Fibroblast of lung (primary cell): ENCODE data around the gene CRACDL. TPM values are rescaled to one million over a fixed set of nuclear protein-coding genes. Genes with fewer than 3 reads are reported as not detected.

Experiments used
- DNase-seq, 2 donors: peaks; one replicate each; pipeline versions ENCODE4 v3.0.0 to v3.0.0-alpha.2; 2010; ENCODE audit warnings: low read depth in 2 of 2
- H2AFZ ChIP-seq: 2 replicates; pipeline ENCODE4 v1.5.1; 2012; ENCODE audit warnings: low read length, control low read depth, inconsistent platforms
- H3K27ac ChIP-seq: 2 replicates; pipeline ENCODE4 v1.5.1; 2011; ENCODE audit warnings: low read length, control low read depth; ENCODE audit not compliant: insufficient read depth
- H3K27me3 ChIP-seq: 2 replicates; pipeline ENCODE4 v1.5.1; 2011; ENCODE audit warnings: mild to moderate bottlenecking, low read length; ENCODE audit not compliant: control insufficient read depth, insufficient read depth
- H3K36me3 ChIP-seq: 2 replicates; pipeline ENCODE4 v1.5.1; 2011; ENCODE audit warnings: low read length; ENCODE audit not compliant: control insufficient read depth, insufficient read depth
- H3K4me1 ChIP-seq: 2 replicates; pipeline ENCODE4 v1.5.1; 2011; ENCODE audit warnings: low read length; ENCODE audit not compliant: control insufficient read depth, insufficient read depth; ENCODE audit errors: extremely low read depth
- H3K4me2 ChIP-seq: 2 replicates; pipeline ENCODE4 v1.5.1; 2011; ENCODE audit warnings: low read length, control low read depth; ENCODE audit not compliant: insufficient read depth; ENCODE audit errors: extremely low read depth
- H3K4me3 ChIP-seq, 4 experiments: fragments of 200-600 bp in 1 of 4; sonication (generic) in 1 of 4; replicated peaks in 1 of 4; 2 replicates each; pipeline ENCODE4 v1.5.1; 2011 to 2016; ENCODE audit warnings: low read length in 4 of 4, low read depth in 3 of 4, mild to moderate bottlenecking in 3 of 4, control low read depth in 2 of 4, inconsistent platforms in 1 of 4, mixed read lengths in 1 of 4; ENCODE audit not compliant: insufficient read depth in 1 of 4; ENCODE audit errors: control extremely low read depth in 1 of 4
- H3K79me2 ChIP-seq: 2 replicates; pipeline ENCODE4 v1.5.1; 2012; ENCODE audit warnings: mild to moderate bottlenecking, low read length, inconsistent platforms; ENCODE audit not compliant: control insufficient read depth, insufficient read depth
- H3K9ac ChIP-seq: 2 replicates; pipeline ENCODE4 v1.5.1; 2011; ENCODE audit warnings: mild to moderate bottlenecking, low read length, control low read depth; ENCODE audit not compliant: insufficient read depth
- H3K9me3 ChIP-seq: 2 replicates; pipeline ENCODE4 v1.5.1; 2012; ENCODE audit warnings: low read depth, low read length; ENCODE audit not compliant: control insufficient read depth, insufficient read depth
- H4K20me1 ChIP-seq: 2 replicates; pipeline ENCODE4 v1.5.1; 2011; ENCODE audit warnings: low read length; ENCODE audit not compliant: control insufficient read depth, insufficient read depth; ENCODE audit errors: extremely low read depth
- CTCF ChIP-seq, 2 donors: IDR thresholded peaks in 1 of 2; conservative IDR thresholded peaks in 1 of 2; 1 replicate in 1 of 2; 2 replicates in 1 of 2; pipeline ENCODE4 v1.5.1; 2011 to 2012; ENCODE audit warnings: low read length in 2 of 2, control low read depth in 1 of 2, inconsistent platforms in 1 of 2, low read depth in 1 of 2, mild to moderate bottlenecking in 1 of 2
- EZH2 ChIP-seq: IDR thresholded peaks from 2 replicates; pipeline ENCODE4 v1.5.1; 2012; ENCODE audit warnings: low read length, control low read depth, mild to moderate bottlenecking; ENCODE audit errors: missing control alignments
- polyA plus RNA-seq, 2 donors: library from polyadenylated mRNA; depleted of rRNA in 1 of 2; stranded (reverse) in 1 of 2; unstranded in 1 of 2; fragments of >200 nt; gene quantifications; 2 replicates each; pipeline ENCODE4 v1.2.1, GENCODE V29; 2011 to 2012; ENCODE audit warnings: missing spikeins in 1 of 2
- total RNA-seq: library from RNA; depleted of rRNA; stranded (reverse); fragments of >200 nt; gene quantifications from 2 replicates; pipeline ENCODE4 v1.2.1, GENCODE V29; 2014

The CRACDL gene
- total and polyA plus RNA-seq, 2 donors (not counting 1 experiment from before 2014, with no cell fraction given), result not detected

GRCh38 chr2:98748292-98749065 is 187.5 kb downstream of the CRACDL start:
- DNase-seq, result no peak
- no peak overlapping the region for H2AFZ ChIP-seq
- no peaks in the 10 kb centered on the region for H3K9me3 ChIP-seq
- H4K20me1 ChIP-seq, result no peaks in the 10 kb centered on the region
- H3K4me3 ChIP-seq, result no peak overlapping the region
- H3K79me2 ChIP-seq, result no peaks in the 10 kb centered on the region
- no peaks in the 10 kb centered on the region for H3K27me3 ChIP-seq
- H3K9ac ChIP-seq, result no peak overlapping the region
- TF ChIP-seq CTCF (conservative IDR thresholded peaks at IDR 0.05 in 1 of 2, IDR thresholded peaks at IDR 0.05 in 1 of 2; ENCODE audit: low read depth in 1 of 2, low read length in 2 of 2), result no peak
- TF ChIP-seq EZH2, result no peak
- H3K36me3 ChIP-seq, result no peaks in the 10 kb centered on the region
- H3K27ac ChIP-seq, result no peak overlapping the region
- no peak overlapping the region for H3K4me2 ChIP-seq
- no peaks in the 10 kb centered on the region for H3K4me1 ChIP-seq

GRCh38 chr2:98747888-98748287 is 188.1 kb downstream of the CRACDL start:
- no peak overlapping the region for H3K27ac ChIP-seq
- H3K9me3 ChIP-seq, result no peaks in the 10 kb centered on the region
- TF ChIP-seq CTCF (conservative IDR thresholded peaks at IDR 0.05 in 1 of 2, IDR thresholded peaks at IDR 0.05 in 1 of 2; ENCODE audit: low read depth in 1 of 2, low read length in 2 of 2) (no peak), EZH2 (no peak)
- H3K4me3 ChIP-seq, result no peak overlapping the region
- no peak for DNase-seq
- no peak overlapping the region for H3K9ac ChIP-seq
- H3K27me3 ChIP-seq, result no peaks in the 10 kb centered on the region
- no peak overlapping the region for H3K4me2 ChIP-seq
- H3K36me3 ChIP-seq, result no peaks in the 10 kb centered on the region
- H4K20me1 ChIP-seq, result no peaks in the 10 kb centered on the region
- H3K79me2 ChIP-seq, result no peaks in the 10 kb centered on the region
- H2AFZ ChIP-seq, result no peak overlapping the region
- no peaks in the 10 kb centered on the region for H3K4me1 ChIP-seq

DNA sequence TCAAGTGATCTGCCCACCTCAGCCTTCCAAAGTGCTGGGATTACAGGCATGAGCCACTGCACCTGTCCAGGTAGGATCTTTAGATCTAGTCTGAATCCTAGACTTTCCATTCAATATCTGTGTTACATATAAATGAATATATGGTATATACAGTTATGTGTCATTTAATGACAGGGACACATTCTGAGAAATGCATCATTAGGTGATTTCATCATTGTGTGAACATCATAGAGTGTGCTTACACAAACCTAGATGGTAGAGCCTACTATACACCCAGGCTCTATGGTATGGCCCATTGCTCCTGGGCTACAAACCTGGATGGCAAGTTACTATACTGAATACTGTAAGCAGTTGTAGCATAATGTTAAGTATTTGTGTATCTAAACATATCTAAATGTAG is 189.6 kb downstream of the CRACDL start:
- H3K79me2 ChIP-seq, result no peaks in the 10 kb centered on the region
- H3K4me1 ChIP-seq, result no peaks in the 10 kb centered on the region
- H3K4me3 ChIP-seq, result no peak overlapping the region
- no peak overlapping the region for H3K9ac ChIP-seq
- no peaks in the 10 kb centered on the region for H3K9me3 ChIP-seq
- no peak overlapping the region for H2AFZ ChIP-seq
- H3K4me2 ChIP-seq, result no peak overlapping the region
- H3K27ac ChIP-seq, result no peak overlapping the region
- no peaks in the 10 kb centered on the region for H3K27me3 ChIP-seq
- no peak for TF ChIP-seq EZH2
- TF ChIP-seq CTCF (conservative IDR thresholded peaks at IDR 0.05 in 1 of 2, IDR thresholded peaks at IDR 0.05 in 1 of 2; ENCODE audit: low read depth in 1 of 2, low read length in 2 of 2), result no peak
- no peaks in the 10 kb centered on the region for H3K36me3 ChIP-seq
- no peaks in the 10 kb centered on the region for H4K20me1 ChIP-seq
- no peak for DNase-seq
